Stimulated activated CD8-positive, alpha-beta memory T cell treated with anti-CD3 and anti-CD28 coated beads, Interleukin-2, amount 100 ng/mL, for 48 hours (primary cell): ENCODE data around the gene IQCF2.
A peak's percentile ranks its signal among the peaks of the same experiment; 100 is the strongest.
"Not testable (repeated sequence)": the region's sequence is repeated elsewhere in the genome, so short reads cannot be mapped to it uniquely, and the experiment has no call there.

ENCODE experiments used
- DNase-seq, 2 donors: peaks; one replicate each; pipeline ENCODE4 v3.0.0-alpha.2; 2020; ENCODE audit warnings: low read depth in 2 of 2

Gene IQCF2

DNA sequence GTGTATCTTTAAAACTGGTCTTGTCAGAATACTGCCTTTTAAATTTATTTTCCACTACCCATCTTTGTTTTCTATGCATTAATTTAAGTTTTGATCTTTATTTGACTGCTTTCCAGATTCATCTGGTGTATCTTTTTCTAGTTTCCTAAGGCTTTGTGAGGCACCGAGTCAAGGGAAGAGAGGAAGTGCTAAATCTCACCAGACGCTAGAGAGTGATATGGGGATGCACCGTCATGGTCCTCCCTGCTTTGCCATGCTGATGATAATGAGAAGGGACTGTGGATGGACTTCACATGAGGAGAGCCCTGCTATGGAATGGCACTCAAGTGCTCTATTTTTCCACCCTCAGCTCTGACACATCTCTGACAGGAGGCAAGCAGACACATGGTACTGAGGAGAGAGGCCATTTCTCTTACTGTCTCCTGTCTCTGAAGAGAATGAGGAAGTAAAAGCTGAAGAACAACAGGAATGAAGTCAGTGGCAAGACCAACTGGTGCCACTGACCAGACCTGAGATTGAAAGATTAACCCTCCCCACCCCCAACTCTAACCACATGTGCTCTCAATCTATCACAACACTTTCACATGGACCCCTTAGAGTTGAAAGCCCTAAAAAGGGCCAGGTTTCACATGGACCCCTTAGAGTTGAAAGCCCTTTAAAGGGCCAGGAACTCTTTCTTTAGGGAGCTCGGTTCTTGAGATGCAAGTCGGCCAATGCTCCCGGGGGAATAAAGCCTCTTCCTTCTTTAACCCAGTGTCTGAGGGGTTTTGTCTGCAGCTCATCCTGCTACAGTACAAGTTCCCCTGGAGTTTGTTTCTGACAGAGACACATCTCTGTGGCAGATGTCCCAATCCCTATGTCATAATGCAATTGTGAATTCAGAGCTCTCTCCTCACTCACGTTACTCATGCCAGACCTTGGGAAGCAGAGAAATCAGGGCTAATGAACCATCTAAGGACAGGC is at the start of gene IQCF2:
TSS of gene IQCF2 (plus strand) at position 913 of the 963 bp plus-strand sequence. CDS start 52 bp downstream, outside the sequence.
- DNase-seq: no peak

- no peak for DNase-seq
Measured at GRCh38 chr3:51813539-51813938, 47.9 kb upstream of the IQCF2 start.

GRCh38 chr3:51814034-51814433 is 47.4 kb upstream of the IQCF2 start:
- DNase-seq: no peak

GRCh38 chr3:51815614-51816013 is 45.8 kb upstream of the IQCF2 start:
- DNase-seq: no peak

DNA sequence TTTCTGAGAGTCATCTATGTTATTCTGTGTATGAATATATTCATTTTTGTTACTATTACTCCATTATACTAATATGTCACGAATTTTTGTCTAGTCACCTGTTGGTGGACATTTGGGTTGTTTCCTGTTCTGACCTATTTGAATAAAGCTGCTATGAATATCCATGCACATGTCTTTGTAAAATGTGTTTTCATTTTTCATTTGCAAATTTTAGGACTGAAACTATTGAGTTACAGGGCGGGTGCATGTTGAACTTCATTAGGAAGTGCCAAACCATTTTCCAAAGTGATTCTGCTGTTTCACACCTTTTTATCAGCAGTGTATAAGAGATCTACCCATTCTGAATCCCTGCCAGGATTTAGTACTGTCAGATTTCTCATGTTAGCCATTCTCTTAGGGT is 44.7 kb upstream of the IQCF2 start:
- no peak for DNase-seq

GRCh38 chr3:51817375-51817774 is 44.0 kb upstream of the IQCF2 start:
- DNase-seq: no peak

- no peak for DNase-seq
Measured at GRCh38 chr3:51819151-51819550, 42.3 kb upstream of the IQCF2 start.

DNA sequence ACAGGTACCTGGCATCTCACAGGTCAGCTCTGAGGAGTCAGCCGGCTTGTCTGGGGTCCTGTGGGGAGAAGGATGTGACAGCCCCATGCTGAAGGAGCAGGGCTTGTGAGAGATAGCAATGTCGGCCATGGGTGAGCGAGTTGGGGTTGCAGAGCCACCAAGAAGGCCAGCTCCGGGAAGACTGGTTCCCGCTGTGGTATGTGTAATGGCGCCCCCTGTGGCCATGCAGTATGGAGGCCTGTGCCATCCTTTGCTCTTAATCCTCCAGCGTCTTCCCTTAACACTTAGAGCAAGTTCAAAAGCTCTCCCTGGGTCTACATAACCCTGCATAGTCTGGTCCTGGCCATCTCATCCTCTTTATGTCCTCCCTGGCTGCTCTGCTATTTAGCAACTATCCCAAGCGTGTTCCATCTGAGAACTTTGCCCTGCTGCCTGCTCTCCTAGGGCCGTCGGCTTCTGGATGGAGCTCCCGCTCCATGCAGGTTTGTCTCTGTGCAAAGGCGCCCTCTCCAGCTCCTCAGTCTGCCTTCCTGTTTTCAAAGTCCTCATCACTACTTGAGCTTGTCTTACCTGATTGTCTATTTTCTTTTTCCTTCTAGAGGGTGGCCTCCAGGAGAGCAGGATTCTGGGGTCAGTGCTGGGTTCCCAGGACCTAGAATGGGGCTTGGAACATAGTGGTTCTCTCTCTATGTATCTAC is 41.6 kb upstream of the IQCF2 start:
- DNase-seq: peak; percentile 11 to 21

DNA sequence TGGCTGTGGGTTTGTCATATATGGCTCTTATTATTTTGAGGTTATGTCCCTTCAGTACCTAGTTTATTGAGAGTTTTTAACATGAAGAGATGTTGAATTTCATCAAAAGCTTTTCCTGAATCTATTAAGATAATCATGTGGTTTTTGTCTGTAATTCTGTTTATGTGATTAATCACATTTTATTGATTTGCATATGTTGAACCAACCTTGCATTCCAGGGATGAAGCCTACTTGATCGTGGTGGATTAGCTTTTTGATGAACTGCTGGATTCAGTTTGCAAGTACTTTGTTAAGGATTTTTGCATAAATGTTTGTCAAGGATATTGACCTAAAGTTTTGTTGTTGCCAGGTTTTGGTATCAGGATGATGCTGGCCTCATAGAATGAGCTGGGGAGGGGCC is 33.1 kb upstream of the IQCF2 start:
- DNase-seq: no peak

- DNase-seq: no peak
Measured at GRCh38 chr3:51830345-51830744, 31.1 kb upstream of the IQCF2 start.

- no peak for DNase-seq
Measured at GRCh38 chr3:51830836-51831385, 30.5 kb upstream of the IQCF2 start.

GRCh38 chr3:51836606-51837005 is 24.8 kb upstream of the IQCF2 start:
- DNase-seq: no peak

- no peak for DNase-seq
Measured at GRCh38 chr3:51845129-51845528, 16.3 kb upstream of the IQCF2 start.

GRCh38 chr3:51855411-51855810 is 6.0 kb upstream of the IQCF2 start:
- not testable (repeated sequence) for DNase-seq

DNA sequence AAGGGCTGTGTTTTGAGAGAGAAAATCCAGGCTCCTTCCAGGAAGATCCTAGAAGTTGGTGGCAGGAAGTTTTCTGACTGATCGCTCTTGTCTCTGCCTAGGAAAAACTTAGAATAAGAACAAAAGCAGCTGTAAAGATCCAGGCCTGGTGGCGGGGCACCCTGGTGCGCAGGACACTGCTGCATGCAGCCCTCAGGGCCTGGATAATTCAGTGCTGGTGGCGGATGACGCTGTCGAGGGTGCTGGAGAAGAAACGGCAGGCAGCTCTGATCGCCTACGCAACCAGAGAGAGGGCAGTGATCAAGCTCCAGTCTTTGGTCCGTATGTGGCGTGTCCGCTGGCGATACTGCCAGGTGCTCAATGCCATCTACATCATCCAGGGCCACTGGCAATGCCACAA is 1.5 kb downstream of the IQCF2 start:
- no peak for DNase-seq

GRCh38 chr3:51868896-51869295 is 7.5 kb downstream of the IQCF2 start:
- not testable (repeated sequence) for DNase-seq

DNA sequence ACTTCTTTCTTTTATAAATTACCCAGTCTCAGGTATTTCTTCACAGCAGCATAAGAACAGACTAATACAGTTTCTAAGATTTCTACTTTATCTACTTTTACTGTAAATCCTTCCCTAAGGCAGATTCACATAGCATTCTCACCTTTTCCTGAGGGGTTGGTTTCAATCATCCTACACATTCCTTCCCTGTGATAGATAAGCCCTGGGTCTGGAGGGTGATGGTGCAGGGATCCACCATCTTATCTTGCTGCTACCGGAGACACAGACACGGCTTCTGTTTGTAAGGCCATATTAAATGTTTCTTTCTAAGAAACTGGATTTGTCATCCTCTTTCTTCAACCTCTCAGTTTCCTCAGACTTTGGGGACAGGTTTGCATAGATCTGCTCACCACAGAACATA is 7.9 kb downstream of the IQCF2 start:
- DNase-seq: no peak

- DNase-seq: no peak
Measured at GRCh38 chr3:51873253-51873766, 11.9 kb downstream of the IQCF2 start.

DNA sequence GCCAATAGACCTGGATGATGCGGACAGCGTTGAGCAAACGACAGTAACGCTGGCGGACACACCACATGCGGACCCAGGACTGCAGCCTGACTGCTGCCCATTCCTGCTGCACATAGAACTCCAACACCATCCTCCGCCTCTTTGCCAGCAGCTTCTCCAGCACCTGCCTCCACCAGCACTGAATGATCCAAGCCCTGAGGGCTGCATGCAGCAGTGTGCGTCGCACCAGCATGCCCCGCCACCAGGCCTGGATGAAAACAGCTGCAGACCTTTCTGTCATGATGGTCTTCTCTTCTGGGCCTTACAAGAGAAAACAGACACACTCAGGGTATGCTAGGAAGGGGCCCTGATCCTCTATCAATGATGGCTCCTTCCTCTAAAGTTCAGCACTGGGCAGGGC is 12.5 kb downstream of the IQCF2 start:
- DNase-seq: no peak

- DNase-seq: no peak
Measured at GRCh38 chr3:51874411-51874810, 13.0 kb downstream of the IQCF2 start.

DNA sequence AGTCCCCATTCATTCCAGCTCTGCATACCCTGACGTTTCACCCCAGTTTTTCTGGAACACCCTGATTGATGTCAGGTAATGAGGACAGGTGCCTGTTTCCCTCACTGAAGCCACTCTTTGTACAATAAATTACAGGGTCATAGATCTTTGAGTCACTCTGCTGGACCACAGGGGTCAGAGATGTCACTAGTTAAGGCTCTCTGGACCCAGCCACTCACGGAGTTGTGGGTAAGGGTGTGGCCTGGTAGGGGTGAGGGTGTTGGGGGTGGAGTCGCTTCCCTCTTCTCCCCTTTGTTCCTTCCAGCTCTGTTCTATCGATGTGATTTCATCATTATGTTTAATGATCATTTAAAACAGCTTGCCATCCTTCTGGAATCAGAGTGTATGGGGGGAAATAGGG is 13.5 kb downstream of the IQCF2 start:
- no peak for DNase-seq

DNA sequence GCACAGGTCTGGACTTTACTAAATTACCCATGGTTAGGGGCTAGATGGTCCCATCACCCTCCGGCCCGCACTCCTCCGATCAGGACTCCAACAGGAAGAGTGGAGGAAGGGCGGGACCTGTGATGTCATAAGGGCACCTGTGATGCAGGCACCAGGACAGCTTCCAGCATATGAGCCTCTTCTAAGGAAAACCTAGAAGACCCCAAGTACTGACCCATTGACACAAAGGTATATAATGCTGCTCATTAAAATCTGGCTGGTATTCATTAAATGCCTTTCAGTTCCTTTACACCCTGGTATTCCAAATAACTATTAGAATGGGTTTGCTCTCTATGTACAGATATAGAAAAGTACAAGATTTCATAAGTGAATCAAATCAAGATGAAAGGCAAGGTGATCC is 14.1 kb downstream of the IQCF2 start, which contains the start of gene IQCF5:
TSS of gene IQCF5 (minus strand) at position 101 of the 400 bp plus-strand sequence. CDS start at position 31, 70 bp downstream.
- no peak for DNase-seq
